Measurements from ENCODE around the gene CSNK1D. TPM values are rescaled to one million over a fixed set of nuclear protein-coding genes. Genes with fewer than 3 reads are reported as not detected.
A peak's percentile ranks its signal among the peaks of the same experiment; 100 is the strongest.

Gene CSNK1D
- total RNA-seq, 1 experiment from 2014 or later: 22.6 TPM

DNA sequence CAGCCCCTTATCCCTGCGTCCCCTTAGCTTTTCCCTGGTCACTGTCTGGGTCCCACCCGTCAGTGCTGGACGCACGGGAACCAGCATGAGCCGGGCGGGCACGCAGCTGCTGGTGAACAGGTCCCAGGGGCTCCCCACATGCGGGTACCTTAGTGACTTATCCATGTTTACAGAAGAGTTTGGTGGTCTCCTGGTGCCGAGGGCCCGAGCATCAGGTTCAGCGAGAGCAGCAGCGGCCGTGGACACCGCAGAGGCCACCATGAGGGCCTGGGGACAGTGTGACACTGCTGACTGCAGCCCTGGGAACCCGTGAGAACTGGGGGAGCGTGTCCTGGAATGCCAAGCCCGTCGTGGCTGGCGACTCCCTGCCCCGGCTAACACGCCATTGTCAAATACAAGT is 37.4 kb upstream of the CSNK1D start:
- DNase-seq (ENCODE audit: low read depth): no peak

DNA sequence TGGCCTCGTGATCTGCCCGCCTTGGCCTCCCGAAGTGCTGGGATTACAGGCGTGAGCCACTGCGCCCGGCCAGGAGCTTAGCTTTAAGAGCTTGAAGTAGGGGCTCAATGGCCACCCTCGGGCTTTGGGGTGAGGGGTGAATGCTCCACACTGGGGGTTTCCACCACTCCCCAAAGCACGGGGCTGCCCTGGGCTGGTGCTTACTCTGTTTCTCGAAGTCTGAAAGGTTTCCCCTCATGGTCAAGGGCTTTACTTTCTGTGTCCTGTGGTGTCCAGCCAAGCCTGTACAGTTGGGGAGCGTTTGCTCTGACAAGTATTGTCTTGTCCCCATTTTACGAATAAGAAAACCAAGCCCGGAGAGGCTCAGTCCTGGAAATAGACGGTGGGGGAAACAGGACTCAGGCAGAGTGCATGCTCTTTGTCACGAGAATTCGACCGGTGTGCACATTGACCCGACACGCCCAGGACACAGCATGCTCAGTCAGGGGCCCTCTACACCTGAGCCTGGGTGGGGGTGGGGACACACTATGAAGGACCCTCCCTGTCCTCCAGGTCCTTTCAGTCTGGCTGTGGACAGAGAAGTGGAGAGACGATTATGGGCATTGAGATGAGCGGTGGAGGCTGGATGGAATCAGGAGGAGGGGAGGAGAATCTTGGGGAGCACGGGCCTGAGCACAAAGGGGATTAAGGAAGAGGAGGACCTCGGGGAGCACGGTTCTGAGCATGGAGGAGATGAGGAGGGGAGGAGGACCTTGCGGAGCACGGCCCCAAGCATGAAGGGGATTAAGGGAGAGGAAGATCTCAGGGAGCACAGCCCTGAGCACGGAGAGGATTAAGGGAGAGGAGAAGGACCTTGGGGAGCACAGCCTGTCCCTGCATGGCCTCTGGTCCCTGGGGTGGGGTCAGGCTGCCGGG is 36.4 kb upstream of the CSNK1D start:
- DNase-seq (ENCODE audit: low read depth): no peak

DNA sequence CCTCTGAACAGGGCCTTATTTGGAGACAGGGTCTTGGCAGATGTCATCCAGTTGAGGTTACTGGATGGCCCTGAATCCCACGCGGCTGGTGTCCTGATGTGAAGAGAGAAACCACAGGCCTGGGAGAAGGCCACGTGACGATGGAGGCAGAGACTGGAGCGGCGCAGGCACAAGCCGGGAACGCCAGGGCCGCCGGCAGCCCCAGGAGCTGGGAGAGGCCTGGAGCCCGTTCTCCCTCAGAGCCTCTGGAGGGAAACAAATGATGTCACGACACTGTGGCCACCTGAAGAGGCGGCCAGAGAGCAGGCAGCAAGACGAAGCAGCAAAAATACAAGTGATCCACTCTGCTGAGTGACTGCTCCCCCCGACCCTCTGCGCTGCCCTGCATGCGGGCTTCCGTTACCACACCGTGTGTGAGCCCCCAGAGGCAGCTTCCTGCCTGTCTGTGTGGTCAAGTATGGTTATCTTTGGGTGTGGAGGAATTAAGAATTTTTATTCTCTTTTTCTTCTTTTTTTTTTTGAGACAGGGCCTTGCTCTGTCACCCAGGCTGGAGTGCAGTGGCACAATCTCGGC is 32.3 kb upstream of the CSNK1D start:
- no peak for DNase-seq (ENCODE audit: low read depth)

DNA sequence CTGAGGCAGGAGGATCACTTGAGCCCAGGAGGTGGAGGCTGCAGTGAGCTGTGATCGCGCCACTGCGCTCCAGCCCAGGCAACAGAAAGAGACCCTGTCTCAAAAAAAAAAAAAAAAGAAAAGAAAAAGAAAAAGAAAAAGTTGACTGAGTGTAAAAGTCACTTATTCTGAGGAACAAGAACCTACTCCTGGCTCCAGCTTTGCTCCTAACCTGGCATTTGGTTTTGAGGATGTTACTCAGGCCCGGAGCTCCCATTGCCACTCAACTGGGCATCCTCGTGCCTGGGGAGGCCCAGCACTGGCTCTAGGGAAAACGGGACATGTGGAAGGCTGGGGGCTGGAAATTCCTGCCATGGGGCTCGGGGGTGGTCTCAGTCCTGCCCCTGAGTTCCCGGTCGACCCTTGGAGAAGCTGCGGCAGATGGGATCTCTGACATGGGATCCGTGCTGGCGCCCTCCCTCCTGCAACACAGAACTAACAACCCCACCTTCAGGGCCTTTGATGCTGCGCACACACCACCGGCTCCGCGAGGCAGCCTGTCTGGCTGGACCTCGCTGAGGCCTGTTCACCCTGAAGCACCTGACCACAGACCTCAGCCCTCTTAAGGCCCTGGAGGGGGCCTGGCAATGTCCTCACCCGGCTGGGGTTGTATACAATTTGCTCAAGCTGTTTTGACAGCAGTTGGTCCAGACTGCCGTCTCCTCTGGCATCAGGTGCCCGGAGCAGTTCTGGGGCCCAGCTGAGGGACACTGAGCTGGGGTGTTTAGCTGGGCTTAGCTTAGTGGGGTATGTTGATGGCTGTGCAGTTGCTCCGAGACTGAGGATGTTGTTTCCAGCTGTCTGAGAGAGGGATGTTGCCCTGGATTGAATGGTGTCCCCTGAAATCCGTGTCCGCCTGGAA is 31.6 kb upstream of the CSNK1D start:
- DNase-seq (ENCODE audit: low read depth): no peak

DNA sequence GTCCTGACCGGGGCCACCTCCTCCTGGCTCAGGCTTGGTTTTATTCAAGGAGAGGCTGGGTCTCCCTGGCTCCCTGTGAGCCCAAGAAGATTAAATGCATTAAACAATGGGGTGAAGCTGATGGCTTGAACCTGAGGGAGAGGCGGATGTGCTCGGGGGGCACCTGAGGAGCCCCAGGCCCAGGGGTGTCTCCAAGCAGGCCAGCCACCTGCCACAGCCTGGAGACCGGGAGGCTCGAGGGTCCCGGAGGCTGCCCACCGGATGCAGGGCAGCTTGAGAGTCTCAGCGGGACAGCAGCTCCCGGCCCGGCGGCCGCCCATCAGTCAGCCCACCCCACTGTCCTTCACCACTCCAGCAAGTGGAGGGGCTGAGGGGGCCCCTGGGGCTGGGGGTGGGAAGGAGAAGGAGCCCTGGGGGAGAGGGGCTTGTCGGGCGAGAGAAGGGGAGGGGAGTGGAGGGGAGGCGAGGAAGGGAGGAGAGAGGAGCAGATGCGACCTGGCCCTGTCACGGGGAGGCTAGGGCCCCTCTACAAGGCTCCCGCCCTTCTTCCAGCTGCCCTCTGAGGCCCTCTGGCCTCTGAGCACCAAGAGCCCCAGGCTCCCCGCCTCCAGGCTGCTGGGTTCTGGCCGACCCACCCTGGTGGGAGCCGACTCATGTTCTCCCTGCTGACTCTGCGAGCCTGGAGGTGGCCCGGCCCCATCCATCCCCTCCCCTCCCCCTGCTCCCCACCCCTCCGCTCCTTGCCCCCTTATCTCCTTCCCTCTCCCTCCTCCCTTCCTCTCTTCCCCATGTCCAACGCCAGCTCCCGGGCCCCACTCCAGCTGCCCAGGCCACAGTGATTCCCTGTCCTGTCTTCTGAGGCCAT is 30.7 kb upstream of the CSNK1D start:
- no peak for DNase-seq (ENCODE audit: low read depth)

DNA sequence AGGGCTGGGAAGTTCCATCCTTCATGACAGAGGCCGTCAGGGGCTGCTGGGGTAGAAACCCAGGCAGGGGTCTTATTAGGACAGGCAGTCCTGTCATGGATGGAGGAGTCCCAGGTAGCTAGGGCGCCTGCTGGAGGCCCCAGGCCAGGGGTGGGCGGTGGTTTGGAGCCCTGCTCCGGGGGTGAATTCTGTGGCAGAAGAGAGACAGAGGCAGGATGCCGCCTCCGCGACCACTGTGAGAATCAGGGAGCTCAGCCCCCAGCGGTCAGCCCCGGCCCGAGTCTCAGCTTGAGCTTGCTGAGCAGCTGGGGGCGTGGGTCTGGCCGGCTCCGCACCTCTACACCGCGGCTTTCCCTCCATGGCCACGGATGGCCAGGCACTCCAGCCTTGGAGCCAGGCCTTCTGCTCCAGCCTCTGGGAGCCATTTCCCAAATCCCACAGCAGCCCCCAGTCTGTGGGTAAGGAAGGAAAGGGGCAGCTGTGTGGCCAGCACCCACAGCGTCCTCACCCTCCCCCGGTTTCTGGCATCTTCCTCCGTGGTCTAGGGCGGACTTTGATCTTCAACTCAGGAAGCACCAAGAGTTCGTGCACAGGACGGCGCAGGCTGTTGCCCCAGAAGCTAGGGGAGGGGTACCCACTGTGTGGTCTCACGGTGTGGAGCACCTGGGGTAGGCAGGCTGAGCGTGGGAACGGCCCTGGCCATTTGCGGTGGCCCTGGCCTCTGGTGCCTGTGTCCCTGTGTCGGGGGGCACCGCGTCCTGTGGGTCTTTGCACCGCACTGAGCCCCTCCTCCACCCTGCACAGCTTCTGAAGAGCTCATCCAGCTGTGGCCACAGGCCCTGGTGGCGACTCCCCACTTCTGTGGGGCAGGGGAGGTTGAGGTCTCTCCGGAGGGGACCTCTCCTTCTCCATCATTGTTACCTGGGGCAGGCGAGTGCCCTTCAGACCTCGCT is 29.8 kb upstream of the CSNK1D start:
- no peak for DNase-seq (ENCODE audit: low read depth)

DNA sequence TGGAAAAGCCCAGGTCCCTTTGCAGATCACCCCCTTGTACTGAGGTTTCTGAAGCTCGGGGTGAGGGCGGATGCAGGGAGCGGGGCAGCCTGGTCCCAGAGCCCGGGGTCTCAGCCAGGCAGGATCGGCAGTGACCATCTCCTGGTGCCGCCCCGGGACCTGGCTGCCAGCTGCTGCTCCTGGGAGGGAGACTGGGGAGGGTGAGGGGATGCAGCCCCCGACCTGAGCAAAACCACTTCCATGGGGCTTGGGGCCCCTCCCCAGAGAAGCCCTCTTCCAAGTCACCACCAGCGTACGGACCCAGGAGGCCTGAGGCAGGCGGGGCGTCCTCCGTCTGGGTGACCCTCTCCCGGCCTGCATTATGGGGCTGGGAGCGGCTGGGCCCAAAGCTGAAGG is 29.1 kb upstream of the CSNK1D start:
- DNase-seq (ENCODE audit: low read depth): no peak

DNA sequence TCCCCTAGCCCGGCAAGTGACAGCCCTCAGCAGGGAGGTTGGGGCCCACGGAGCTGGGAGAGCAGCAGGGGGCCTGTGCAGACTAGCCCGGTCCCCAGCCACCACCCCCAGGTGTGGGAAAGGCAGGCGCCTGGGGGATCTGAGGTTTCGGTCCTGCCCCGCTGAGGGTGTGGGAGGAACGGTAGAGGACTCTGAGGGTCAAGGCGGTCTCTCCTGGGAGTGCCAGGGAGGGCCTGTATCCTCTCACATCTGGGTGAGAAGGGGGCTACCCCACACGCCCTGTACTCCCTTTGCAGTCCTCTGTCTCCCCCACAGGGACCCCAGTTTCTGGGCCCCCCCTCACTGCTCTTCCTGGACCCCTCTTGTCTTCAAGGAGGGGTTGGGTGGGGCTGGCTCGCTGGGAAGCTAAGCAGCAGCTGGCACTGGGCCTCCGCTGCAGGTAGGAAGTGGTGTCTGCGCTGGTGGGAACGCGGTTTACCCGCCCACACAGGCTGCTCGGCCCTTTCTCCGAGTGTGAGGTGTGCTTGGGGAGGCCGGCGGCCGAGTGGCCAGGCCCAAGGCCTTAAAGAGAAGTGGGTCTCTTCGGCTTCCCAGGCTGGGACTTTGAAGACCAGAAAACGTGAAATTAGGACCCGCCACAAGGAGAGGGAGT is 28.5 kb upstream of the CSNK1D start:
- no peak for DNase-seq (ENCODE audit: low read depth)

DNA sequence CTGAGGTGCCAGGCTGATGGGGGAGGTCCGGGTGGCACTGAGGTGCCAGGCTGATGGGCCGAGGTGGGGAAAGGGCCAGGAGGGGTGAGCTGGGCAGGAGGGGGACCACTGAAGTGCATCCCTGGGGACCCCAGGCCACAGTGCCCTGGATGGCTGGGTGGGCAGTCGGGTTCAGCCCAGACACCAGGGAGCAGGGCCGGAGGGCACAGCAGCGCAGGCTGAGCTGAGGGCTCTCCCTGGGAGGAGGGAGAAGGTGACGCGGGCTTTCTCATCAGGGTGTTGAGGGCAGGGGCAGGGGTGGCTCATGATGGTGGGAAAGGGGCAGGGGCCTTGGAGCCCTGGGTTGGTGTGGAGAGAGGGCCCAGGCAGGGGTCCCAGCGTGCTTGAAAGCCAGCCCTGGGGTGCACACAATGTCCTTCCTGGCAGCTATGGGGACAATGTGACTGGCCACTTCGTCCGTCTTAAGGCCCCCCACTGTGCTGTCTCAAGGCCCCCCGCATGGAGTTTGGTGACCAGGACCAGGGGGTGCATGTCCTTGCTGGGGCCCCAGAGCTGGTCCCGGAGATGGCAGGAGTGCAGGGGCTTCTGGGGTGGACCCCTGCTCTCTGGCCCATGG is 27.9 kb upstream of the CSNK1D start:
- no peak for DNase-seq (ENCODE audit: low read depth)

DNA sequence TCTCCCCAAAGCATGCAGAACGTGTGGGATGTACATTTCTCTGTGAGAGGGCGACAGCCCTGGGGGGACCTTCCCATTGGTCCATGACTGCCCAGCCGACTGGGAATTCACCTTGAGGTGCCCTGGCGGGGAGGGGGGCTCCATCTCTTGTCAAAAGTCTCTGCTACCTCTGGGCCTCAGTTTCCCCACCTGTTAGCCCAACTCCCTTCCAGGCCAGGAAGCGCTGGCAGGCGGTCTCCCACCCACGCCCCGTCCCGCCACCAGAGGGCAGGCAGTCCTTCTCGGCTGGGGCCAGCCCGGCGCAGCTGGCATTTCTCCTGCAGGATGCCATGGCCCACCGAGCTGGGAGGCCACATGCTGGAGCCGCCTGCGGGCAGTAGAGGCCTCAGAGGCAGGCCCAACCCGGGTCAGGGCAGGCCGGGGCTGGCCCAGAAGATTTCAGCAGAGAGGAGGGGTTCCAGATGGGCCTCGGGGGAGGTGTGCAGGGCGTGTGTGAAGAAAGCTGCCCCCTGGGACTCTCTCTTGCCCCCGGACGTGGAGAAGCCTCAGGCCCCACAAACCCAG is 27.3 kb upstream of the CSNK1D start:
- peak; percentile 73 for DNase-seq (ENCODE audit: low read depth)

DNA sequence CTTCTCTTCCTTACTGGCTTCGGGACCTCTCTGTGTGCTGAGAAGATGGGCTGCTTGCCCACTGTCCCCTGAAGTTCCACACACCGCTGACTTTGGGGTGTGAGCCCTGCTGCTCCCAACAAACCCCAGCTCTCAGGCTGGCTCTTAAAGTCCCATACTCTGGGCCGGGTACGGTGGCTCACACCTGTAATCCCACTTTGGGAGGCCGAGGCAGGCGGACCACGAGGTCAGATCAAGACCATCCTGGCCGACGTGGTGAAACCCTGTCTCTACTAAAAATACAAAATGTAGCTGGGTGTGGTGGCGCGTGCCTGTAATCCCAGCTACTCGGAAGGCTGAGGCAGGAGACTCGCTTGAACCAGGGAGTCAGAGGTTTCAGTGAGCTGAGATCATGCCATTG is 26.7 kb upstream of the CSNK1D start:
- DNase-seq (ENCODE audit: low read depth): no peak

DNA sequence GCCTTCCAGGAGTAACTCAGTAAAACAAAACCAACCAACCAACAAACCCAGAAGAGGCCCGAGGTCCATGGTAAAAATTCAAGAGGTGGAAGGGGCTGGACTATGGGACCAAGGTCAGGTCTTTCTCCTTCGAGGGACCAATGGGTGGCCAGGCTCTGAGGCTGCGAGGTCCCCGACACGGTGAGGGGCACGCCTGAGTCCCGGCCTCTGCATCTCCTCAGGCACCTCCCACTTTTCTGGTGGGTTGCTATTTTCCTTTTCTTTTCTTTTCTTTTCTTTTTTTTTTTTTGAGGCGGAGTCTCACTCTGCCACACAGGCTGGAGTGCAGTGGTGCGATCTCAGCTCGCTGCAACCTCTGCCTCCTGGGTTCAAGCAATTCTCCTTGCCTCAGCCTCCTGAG is 26.0 kb upstream of the CSNK1D start:
- DNase-seq (ENCODE audit: low read depth): no peak

DNA sequence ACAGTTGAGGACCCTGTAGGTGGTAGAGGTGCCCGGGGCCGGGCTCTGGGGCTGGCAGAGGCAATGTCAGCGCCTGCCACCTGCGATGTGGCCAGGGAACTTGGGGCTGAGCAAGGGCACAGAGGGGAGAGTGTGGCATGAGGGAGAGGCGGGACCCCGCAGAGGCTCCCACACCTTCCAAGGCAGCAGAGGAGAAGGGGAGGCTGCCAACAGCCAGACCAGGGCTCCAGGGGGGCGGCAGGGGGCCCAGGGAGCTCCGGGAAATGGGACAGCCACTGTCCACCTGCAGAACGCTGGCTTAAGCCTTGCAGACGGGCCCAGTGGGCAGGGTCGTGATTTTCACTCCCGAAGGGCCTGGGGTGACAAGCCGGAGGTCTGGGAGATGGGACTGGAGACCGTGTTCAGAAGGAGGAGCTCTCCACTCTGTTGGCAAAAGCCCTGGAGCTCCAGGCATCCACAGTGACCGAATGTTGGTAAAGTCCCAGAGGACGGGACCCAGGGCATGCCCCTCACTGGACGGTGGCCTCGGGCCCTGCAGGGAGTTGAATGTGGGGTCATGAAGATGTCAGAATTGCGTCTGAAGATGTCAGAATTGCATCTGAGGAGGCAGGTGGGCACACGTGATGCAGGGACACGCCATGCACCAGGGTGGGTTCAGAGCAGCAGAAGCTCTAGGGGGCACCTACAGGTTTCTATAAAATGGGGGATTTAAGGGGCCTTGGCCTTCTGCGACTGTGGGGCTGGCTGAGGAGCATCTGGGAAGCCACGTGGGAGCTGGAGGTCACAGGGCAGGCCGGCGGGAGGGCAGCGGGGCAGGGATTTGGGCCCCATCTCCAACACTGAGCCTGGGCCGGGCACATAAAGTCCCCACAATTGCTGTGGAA is 25.3 kb upstream of the CSNK1D start:
- DNase-seq (ENCODE audit: low read depth): no peak

DNA sequence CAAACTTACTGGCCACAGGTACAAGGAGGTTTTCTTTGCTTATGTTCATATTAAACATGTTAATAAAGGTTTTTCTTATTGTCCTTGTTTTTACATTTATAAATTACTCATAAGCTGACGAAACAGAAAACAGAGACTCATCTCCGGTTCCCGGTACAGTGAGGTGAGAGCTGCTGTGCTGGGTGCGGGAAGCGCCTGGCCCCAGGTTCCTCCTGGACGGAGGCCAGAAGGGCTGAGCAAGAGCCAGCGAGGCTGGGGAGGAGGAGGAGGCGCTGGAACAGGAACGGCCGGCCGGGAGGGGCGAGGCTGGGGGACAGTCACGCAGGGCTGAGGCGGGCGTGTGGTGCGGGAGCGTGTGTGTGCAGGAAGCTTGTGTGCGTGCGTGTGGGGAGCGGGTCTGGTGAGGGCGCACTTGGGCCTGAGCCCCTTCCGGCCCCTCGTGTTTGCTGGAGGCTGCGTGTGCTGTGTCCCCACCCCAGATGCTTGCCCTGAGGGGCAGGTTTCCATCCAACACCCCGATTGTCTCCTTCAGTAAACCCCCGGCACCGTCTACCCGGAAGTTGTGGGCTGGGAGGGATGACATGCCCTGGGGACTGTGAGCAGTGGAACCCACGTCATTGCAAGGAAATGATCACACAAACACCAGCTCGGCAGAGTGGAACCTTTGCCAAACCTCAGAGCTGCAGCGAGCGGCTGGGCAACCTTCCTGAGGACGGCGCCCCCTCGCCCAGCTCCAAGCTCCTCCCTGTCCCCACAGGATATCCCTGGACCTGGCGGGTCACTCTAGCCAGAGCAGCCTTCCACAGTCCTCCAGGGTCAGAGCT is 24.4 kb upstream of the CSNK1D start:
- DNase-seq (ENCODE audit: low read depth): peak; percentile 98

DNA sequence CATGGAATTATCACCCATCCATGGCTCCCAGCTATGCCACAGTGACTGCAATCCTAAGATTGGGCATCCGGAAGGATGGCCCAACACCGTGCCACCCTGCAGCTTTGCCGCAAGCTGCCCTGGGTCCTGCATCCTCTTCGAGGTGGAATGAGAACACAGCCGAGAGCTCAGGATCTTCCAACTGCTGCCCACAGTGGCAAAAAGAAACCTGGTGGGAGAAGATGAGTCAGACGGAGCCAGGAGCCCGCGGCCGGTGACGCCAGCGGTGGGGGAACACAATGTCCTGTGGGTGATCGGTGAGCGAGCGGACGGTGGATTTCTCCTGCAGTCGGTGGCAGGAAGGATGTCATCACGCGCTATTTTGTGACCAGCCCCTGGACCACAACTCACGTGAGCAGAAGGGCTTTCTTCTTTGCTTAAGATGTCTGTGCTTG is 23.8 kb upstream of the CSNK1D start:
- DNase-seq (ENCODE audit: low read depth): peak; percentile 93

DNA sequence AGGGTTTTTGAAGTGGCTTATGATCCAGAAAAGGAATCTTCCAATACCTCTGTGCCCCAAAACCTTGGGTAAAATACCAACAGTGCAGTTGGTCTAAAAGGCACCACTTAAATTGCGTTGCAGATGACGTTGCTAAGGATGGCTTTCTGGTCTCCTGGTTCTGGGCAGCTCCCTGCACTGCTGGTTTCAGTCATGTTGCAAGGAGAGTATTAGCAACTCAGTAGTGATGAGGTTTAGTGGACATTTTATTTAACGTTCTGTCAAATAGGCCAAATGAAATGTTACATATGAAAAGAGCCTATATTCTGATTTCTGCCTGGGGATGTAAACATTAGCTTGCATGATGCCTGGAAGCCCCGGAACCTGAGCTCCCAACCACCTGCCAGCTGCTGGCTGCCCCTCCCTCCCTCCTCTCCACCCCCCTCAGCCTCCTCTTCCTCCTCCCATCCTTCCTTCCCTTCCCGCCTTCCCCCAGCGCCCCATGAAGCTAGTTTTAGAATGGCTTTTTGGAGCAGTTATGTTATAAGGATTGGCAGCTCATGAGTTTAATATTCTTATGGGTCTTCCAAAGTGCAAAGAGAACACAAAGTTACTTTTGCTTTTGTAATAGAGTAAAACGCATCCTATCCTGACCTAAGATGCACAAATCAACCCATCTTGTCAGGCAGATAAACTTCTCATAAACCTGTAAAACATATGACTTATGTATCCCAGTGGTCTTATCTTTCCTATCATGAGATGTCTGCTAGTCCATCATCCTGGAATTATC is 23.2 kb upstream of the CSNK1D start:
- DNase-seq (ENCODE audit: low read depth): peak; percentile 20

Measured in RPMI7951 (cell line).